Astrocyte of the cerebellum (primary cell): ENCODE data around the gene ETV7.

Experiments used
- DNase-seq: peaks from one replicate; pipeline ENCODE4 v3.0.0-alpha.2; 2011; ENCODE audit warnings: low read depth
- H3K4me3 ChIP-seq: 2 replicates; pipeline ENCODE4 v1.5.1; 2011; ENCODE audit warnings: mild to moderate bottlenecking, low read depth, low read length, moderate library complexity
- CTCF ChIP-seq: IDR thresholded peaks from 2 replicates; pipeline ENCODE4 v1.5.1; 2012; ENCODE audit warnings: low read length, low read depth, moderate library complexity, mild to moderate bottlenecking; ENCODE audit errors: missing control alignments
- in situ Hi-C: cut with HindIII; loops from 2 replicates; pipeline ENCODE4 v1.10.0; 2017; ENCODE audit warnings: low sequenced_read_pairs

ETV7 gene

GRCh38 chr6:36350681-36351571, 36.5 kb downstream of the ETV7 start:
- no peak overlapping the region for H3K4me3 ChIP-seq
- TF ChIP-seq CTCF, result no peak
- in situ Hi-C loops, result no loop called here
- peak; percentile 65 for DNase-seq

- in situ Hi-C loops, result no loop called here
- no peak for TF ChIP-seq CTCF
- DNase-seq, result no peak
- no peak overlapping the region for H3K4me3 ChIP-seq
Observed at GRCh38 chr6:36350082-36350481, 37.4 kb downstream of the ETV7 start.

GRCh38 chr6:36349240-36349639, 38.2 kb downstream of the ETV7 start:
- no peak for TF ChIP-seq CTCF
- no peak for DNase-seq
- in situ Hi-C loops, result no loop called here
- H3K4me3 ChIP-seq, result no peak overlapping the region

- H3K4me3 ChIP-seq, result no peak overlapping the region
- in situ Hi-C loops, result no loop called here
- no peak for TF ChIP-seq CTCF
- DNase-seq, result no peak
Observed at GRCh38 chr6:36347621-36348020, 39.8 kb downstream of the ETV7 start.

- in situ Hi-C loops, result no loop called here
- TF ChIP-seq CTCF, result no peak
- DNase-seq, result no peak
- H3K4me3 ChIP-seq, result no peak overlapping the region
Observed at GRCh38 chr6:36346486-36347273, 40.8 kb downstream of the ETV7 start.

GRCh38 chr6:36345681-36346466, 41.6 kb downstream of the ETV7 start:
- DNase-seq, result no peak
- no peak for TF ChIP-seq CTCF

More at GRCh38 chr6:36345681-36346466, 41.6 kb downstream of the ETV7 start:
- no peak overlapping the region for H3K4me3 ChIP-seq
- in situ Hi-C loops, result no loop called here
